Keratinocyte (primary cell): Measurements from ENCODE around the gene GLUL. TPM values are rescaled to one million over a fixed set of nuclear protein-coding genes. Genes with fewer than 3 reads are reported as not detected.
"Not testable (repeated sequence)": the region's sequence is repeated elsewhere in the genome, so short reads cannot be mapped to it uniquely, and the experiment has no call there.

ENCODE experiments used
- DNase-seq: peaks from one replicate; pipeline ENCODE4 v3.0.0-alpha.2; 2011; ENCODE audit warnings: low read depth, missing footprints, low spot score
- FAIRE-seq: peaks from 2 replicates; lab custom pipeline; 2011; peaks lifted over from hg19 to GRCh38; lab: Jason Lieb, UNC
- H2AFZ ChIP-seq: 2 replicates; pipeline ENCODE4 v1.6.0; 2012; ENCODE audit warnings: low read length, control low read depth, inconsistent platforms; ENCODE audit not compliant: control insufficient read depth
- H3K27ac ChIP-seq: 2 replicates; pipeline ENCODE4 v1.5.1; 2011; ENCODE audit warnings: low read length; ENCODE audit not compliant: control insufficient read depth, insufficient read depth
- H3K27me3 ChIP-seq: 3 replicates; pipeline ENCODE4 v1.6.0; 2011; ENCODE audit warnings: low read length; ENCODE audit not compliant: control insufficient read depth, insufficient read depth; ENCODE audit errors: extremely low read depth
- H3K36me3 ChIP-seq, 2 experiments: 2 replicates in 1 of 2; 3 replicates in 1 of 2; pipeline ENCODE4 v1.5.1; 2011; ENCODE audit warnings: low read length in 2 of 2, mild to moderate bottlenecking in 1 of 2; ENCODE audit not compliant: control insufficient read depth in 2 of 2, insufficient read depth in 2 of 2; ENCODE audit errors: extremely low read depth in 1 of 2
- H3K4me1 ChIP-seq: 3 replicates; pipeline ENCODE4 v1.5.1; 2011; ENCODE audit warnings: low read length; ENCODE audit not compliant: control insufficient read depth, insufficient read depth; ENCODE audit errors: extremely low read depth
- H3K4me2 ChIP-seq: 3 replicates; pipeline ENCODE4 v1.6.0; 2011; ENCODE audit warnings: low read depth, low read length; ENCODE audit not compliant: control insufficient read depth, insufficient read depth; ENCODE audit errors: extremely low read depth
- H3K4me3 ChIP-seq, 3 experiments: fragments of 200-600 bp in 1 of 3; sonication (generic) in 1 of 3; 2 replicates in 2 of 3; 3 replicates in 1 of 3; pipeline ENCODE4 v1.5.1; 2011 to 2016; ENCODE audit warnings: low read length in 3 of 3, mild to moderate bottlenecking in 3 of 3, control low read depth in 2 of 3, inconsistent platforms in 1 of 3, low read depth in 1 of 3, mixed read lengths in 1 of 3, mixed run types in 1 of 3, moderate library complexity in 1 of 3; ENCODE audit not compliant: control insufficient read depth in 2 of 3, insufficient read depth in 2 of 3; ENCODE audit errors: extremely low read depth in 1 of 3
- H3K79me2 ChIP-seq: 2 replicates; pipeline ENCODE4 v1.6.0; 2012; ENCODE audit warnings: low read length; ENCODE audit not compliant: control insufficient read depth, insufficient read depth
- H3K9ac ChIP-seq: 3 replicates; pipeline ENCODE4 v1.6.0; 2011; ENCODE audit warnings: low read length; ENCODE audit not compliant: control insufficient read depth, insufficient read depth; ENCODE audit errors: extremely low read depth
- H3K9me1 ChIP-seq: 3 replicates; pipeline ENCODE4 v1.6.0; 2011; ENCODE audit warnings: low read length; ENCODE audit not compliant: control insufficient read depth, insufficient read depth; ENCODE audit errors: extremely low read depth
- H3K9me3 ChIP-seq: 2 replicates; pipeline ENCODE4 v1.5.1; 2012; ENCODE audit warnings: low read depth, low read length; ENCODE audit not compliant: control insufficient read depth
- H4K20me1 ChIP-seq: 3 replicates; pipeline ENCODE4 v1.6.0; 2011; ENCODE audit warnings: low read length; ENCODE audit not compliant: control insufficient read depth, insufficient read depth; ENCODE audit errors: extremely low read depth
- CTCF ChIP-seq, 3 experiments: IDR thresholded peaks in 1 of 3; conservative IDR thresholded peaks in 1 of 3; optimal IDR thresholded peaks in 1 of 3; 2 replicates in 2 of 3; 3 replicates in 1 of 3; pipeline versions ENCODE3 to v1.5.1; 2011; ENCODE audit warnings: low read length in 3 of 3, mild to moderate bottlenecking in 3 of 3, moderate library complexity in 2 of 3, control low read depth in 1 of 3, inconsistent platforms in 1 of 3; ENCODE audit not compliant: insufficient read depth in 2 of 3; ENCODE audit errors: extremely low read depth in 1 of 3
- EZH2 ChIP-seq: IDR thresholded peaks from one replicate; pipeline ENCODE4 v1.6.1; 2012; ENCODE audit warnings: inconsistent platforms, mild to moderate bottlenecking, low read length, moderate library complexity
- dilution Hi-C: fragments of 300-500 bp; cut with MboI; formaldehyde crosslinking; loops from one replicate; pipeline ENCODE4 v1.7.0; 2020; ENCODE audit warnings: low sequenced_read_pairs; ENCODE audit not compliant: extremely low pct_ligation_motif_present
- polyA plus RNA-seq, 5 experiments: library from polyadenylated mRNA; depleted of rRNA in 3 of 5; stranded (reverse) in 3 of 5; stranded (forward) in 1 of 5; unstranded in 1 of 5; fragments of >200 nt; gene quantifications; 1 replicate in 1 of 5; 2 replicates in 3 of 5; 3 replicates in 1 of 5; pipeline versions ENCODE4 v1.2.1 to v1.2.3, GENCODE V29; 2011 to 2012; ENCODE audit warnings: missing spikeins in 2 of 5, low read depth in 1 of 5, low replicate concordance in 1 of 5

GLUL gene
- polyA plus RNA-seq, 1 donor (not counting 4 experiments of a cell fraction or from before 2014, with no cell fraction given) = 593 TPM

GRCh38 chr1:182335771-182336566 lies 55.6 kb downstream of the GLUL start:
- Histone ChIP-seq H3K4me1 (no peaks in the 10 kb centered on the region), H2AFZ (no peak overlapping the region), H3K4me2 (no peak overlapping the region), H3K9me1 (no peaks in the 10 kb centered on the region), H3K9ac (no peak overlapping the region), H3K27me3 (no peaks in the 10 kb centered on the region), H3K27ac (no peak overlapping the region), H3K36me3 (no peaks in the 10 kb centered on the region), H3K4me3 (no peak overlapping the region), H3K9me3 (no peaks in the 10 kb centered on the region), H3K79me2 (no peaks in the 10 kb centered on the region), H4K20me1 (no peaks in the 10 kb centered on the region)
- no peak for FAIRE-seq
- dilution Hi-C loops = no loop called here
- TF ChIP-seq EZH2 (no peak), CTCF (optimal IDR thresholded peaks at IDR 0.05 in 1 of 3, IDR thresholded peaks at IDR 0.05 in 1 of 3, conservative IDR thresholded peaks at IDR 0.05 in 1 of 3; ENCODE audit: extremely low read depth in 1 of 3, insufficient read depth in 2 of 3, low read length in 3 of 3) (no peak)
- DNase-seq = no peak

- H3K9me3 ChIP-seq, H3K4me2 ChIP-seq, dilution Hi-C loops, H3K27me3 ChIP-seq, H3K36me3 ChIP-seq, H3K4me1 ChIP-seq, DNase-seq, H2AFZ ChIP-seq, H3K27ac ChIP-seq, H3K9me1 ChIP-seq, H3K9ac ChIP-seq, FAIRE-seq, H3K79me2 ChIP-seq, H4K20me1 ChIP-seq, H3K4me3 ChIP-seq: not testable (repeated sequence)
Observed at GRCh38 chr1:182333071-182333571, 58.5 kb downstream of the GLUL start.
